ENCODE results near the gene LRRC8E.

Gene LRRC8E

GRCh38 chr19:7919610-7920518 lies 31.6 kb downstream of the LRRC8E start, which contains the start of gene SNAPC2:
SNAPC2 (plus strand) TSS chr19:7920338; CDS start chr19:7920367, 29 bp downstream.
- H3K36me3 Mint-ChIP-seq (ENCODE audit: low read depth) = no peaks in the 10 kb centered on the region
- peak within 1 kb of the TSS; percentile 79 for H3K4me3 Mint-ChIP-seq
- ATAC-seq = peak; percentile 58
- H3K27me3 Mint-ChIP-seq = peaks cover 31% of the 10 kb centered on the region
- DNase-seq = peak; percentile 97
- H3K4me1 Mint-ChIP-seq = peaks cover 33% of the 10 kb centered on the region
- H3K27ac Mint-ChIP-seq = peak within 1 kb of the TSS; percentile 87
- no peaks in the 10 kb centered on the region for H3K9me3 Mint-ChIP-seq

- Mint-ChIP-seq H3K27ac (peak overlapping the region; percentile 87), H3K36me3 (ENCODE audit: low read depth) (no peaks in the 10 kb centered on the region), H3K27me3 (peaks cover 24% of the 10 kb centered on the region), H3K4me3 (peak overlapping the region; percentile 79), H3K4me1 (peaks cover 30% of the 10 kb centered on the region), H3K9me3 (no peaks in the 10 kb centered on the region)
- peak; percentile 33 for ATAC-seq
- peak; percentile 99 for DNase-seq
Observed at GRCh38 chr19:7920519-7921301, 32.4 kb downstream of the LRRC8E start.

- Mint-ChIP-seq H3K36me3 (ENCODE audit: low read depth) (no peaks in the 10 kb centered on the region), H3K4me3 (peak overlapping the region; percentile 79), H3K27me3 (peaks cover 23% of the 10 kb centered on the region), H3K27ac (no peak overlapping the region), H3K9me3 (no peaks in the 10 kb centered on the region), H3K4me1 (peaks cover 29% of the 10 kb centered on the region)
- ATAC-seq = no peak
- no peak for DNase-seq
Observed at GRCh38 chr19:7921302-7921966, 33.1 kb downstream of the LRRC8E start.

GRCh38 chr19:7921967-7922835 lies 33.9 kb downstream of the LRRC8E start:
- Mint-ChIP-seq H3K27ac (no peak overlapping the region), H3K4me1 (peaks cover 29% of the 10 kb centered on the region), H3K9me3 (no peaks in the 10 kb centered on the region), H3K36me3 (ENCODE audit: low read depth) (no peaks in the 10 kb centered on the region), H3K27me3 (peaks cover 20% of the 10 kb centered on the region), H3K4me3 (no peak overlapping the region)
- DNase-seq (no peak), ATAC-seq (no peak)

GRCh38 chr19:7922836-7923195 lies 34.5 kb downstream of the LRRC8E start:
- Mint-ChIP-seq H3K4me3 (no peak overlapping the region), H3K27ac (no peak overlapping the region)

GRCh38 chr19:7923295-7924191 lies 35.2 kb downstream of the LRRC8E start:
- Mint-ChIP-seq H3K9me3 (no peaks in the 10 kb centered on the region), H3K4me1 (peaks cover 28% of the 10 kb centered on the region), H3K4me3 (no peak overlapping the region), H3K27me3 (peaks cover 13% of the 10 kb centered on the region), H3K27ac (no peak overlapping the region), H3K36me3 (ENCODE audit: low read depth) (peaks cover 1% of the 10 kb centered on the region)
- no peak for DNase-seq
- ATAC-seq = no peak

More at GRCh38 chr19:7922836-7923195, 34.5 kb downstream of the LRRC8E start:
- Mint-ChIP-seq H3K9me3 (no peaks in the 10 kb centered on the region), H3K36me3 (ENCODE audit: low read depth) (no peaks in the 10 kb centered on the region), H3K4me1 (peaks cover 29% of the 10 kb centered on the region), H3K27me3 (peaks cover 20% of the 10 kb centered on the region)
- DNase-seq (no peak), ATAC-seq (no peak)

- Mint-ChIP-seq H3K27me3 (peaks cover 9% of the 10 kb centered on the region), H3K4me1 (peaks cover 35% of the 10 kb centered on the region), H3K36me3 (ENCODE audit: low read depth) (peaks cover 7% of the 10 kb centered on the region), H3K4me3 (peak overlapping the region; percentile 46), H3K9me3 (no peaks in the 10 kb centered on the region), H3K27ac (no peak overlapping the region)
- ATAC-seq (no peak), DNase-seq (no peak)
Observed at GRCh38 chr19:7924241-7924640, 35.9 kb downstream of the LRRC8E start.

- no peak overlapping the region for H3K4me3 Mint-ChIP-seq
- no peak for ATAC-seq
- H3K36me3 Mint-ChIP-seq (ENCODE audit: low read depth) = peaks cover 7% of the 10 kb centered on the region
- no peaks in the 10 kb centered on the region for H3K9me3 Mint-ChIP-seq
- peaks cover 36% of the 10 kb centered on the region for H3K4me1 Mint-ChIP-seq
- DNase-seq = no peak
- H3K27ac Mint-ChIP-seq = no peak overlapping the region
- peaks cover 6% of the 10 kb centered on the region for H3K27me3 Mint-ChIP-seq
Observed at GRCh38 chr19:7924651-7925170, 36.4 kb downstream of the LRRC8E start.

- Mint-ChIP-seq H3K4me3 (peak overlapping the region; percentile 73), H3K27ac (peak overlapping the region; percentile 83), H3K36me3 (ENCODE audit: low read depth) (peaks cover 7% of the 10 kb centered on the region), H3K4me1 (peaks cover 35% of the 10 kb centered on the region), H3K27me3 (peaks cover 2% of the 10 kb centered on the region), H3K9me3 (no peaks in the 10 kb centered on the region)
- ATAC-seq (peak; percentile 53), DNase-seq (peak; percentile 88)
Observed at GRCh38 chr19:7925171-7925851, 37.0 kb downstream of the LRRC8E start.

GRCh38 chr19:7926021-7926726 lies 37.9 kb downstream of the LRRC8E start, which contains the start of gene CTXN1:
CTXN1 (minus strand) TSS chr19:7926135; CDS start chr19:7925538, 597 bp downstream.
- Mint-ChIP-seq H3K4me3 (peak within 1 kb of the TSS; percentile 73), H3K4me1 (peaks cover 34% of the 10 kb centered on the region), H3K27ac (peak within 1 kb of the TSS; percentile 83), H3K9me3 (no peaks in the 10 kb centered on the region), H3K27me3 (peaks cover 2% of the 10 kb centered on the region), H3K36me3 (ENCODE audit: low read depth) (peaks cover 12% of the 10 kb centered on the region)
- ATAC-seq (peak; percentile 37), DNase-seq (peak; percentile 82)

GRCh38 chr19:7926727-7927604 lies 38.7 kb downstream of the LRRC8E start:
- H3K4me1 Mint-ChIP-seq = peaks cover 34% of the 10 kb centered on the region
- DNase-seq = no peak

More at GRCh38 chr19:7926727-7927604, 38.7 kb downstream of the LRRC8E start:
- ATAC-seq = no peak
- Mint-ChIP-seq H3K27me3 (peaks cover 2% of the 10 kb centered on the region), H3K27ac (peak overlapping the region; percentile 46), H3K9me3 (no peaks in the 10 kb centered on the region), H3K36me3 (ENCODE audit: low read depth) (peaks cover 12% of the 10 kb centered on the region), H3K4me3 (peak overlapping the region; percentile 45)
